ENCODE data around the gene FADD.
"Not testable (repeated sequence)": the region's sequence is repeated elsewhere in the genome, so short reads cannot be mapped to it uniquely, and the experiment has no call there.

FADD gene

DNA sequence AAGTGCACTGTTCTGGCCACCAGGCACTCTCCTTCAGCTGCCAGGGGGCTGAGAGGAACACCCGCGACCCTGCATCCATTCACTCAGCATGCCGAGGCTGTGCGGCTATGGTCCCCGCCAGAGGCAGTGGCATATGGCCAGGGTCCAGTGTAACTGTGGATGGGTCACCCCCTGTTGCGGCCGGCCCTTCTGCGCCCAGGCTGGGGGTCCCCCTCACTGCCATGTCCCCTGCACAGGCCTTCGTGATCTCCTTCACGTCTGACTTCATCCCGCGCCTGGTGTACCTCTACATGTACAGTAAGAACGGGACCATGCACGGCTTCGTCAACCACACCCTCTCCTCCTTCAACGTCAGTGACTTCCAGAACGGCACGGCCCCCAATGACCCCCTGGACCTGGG, 20.8 kb upstream of the FADD start:
- no peak for DNase-seq (ENCODE audit: low spot score)

DNA sequence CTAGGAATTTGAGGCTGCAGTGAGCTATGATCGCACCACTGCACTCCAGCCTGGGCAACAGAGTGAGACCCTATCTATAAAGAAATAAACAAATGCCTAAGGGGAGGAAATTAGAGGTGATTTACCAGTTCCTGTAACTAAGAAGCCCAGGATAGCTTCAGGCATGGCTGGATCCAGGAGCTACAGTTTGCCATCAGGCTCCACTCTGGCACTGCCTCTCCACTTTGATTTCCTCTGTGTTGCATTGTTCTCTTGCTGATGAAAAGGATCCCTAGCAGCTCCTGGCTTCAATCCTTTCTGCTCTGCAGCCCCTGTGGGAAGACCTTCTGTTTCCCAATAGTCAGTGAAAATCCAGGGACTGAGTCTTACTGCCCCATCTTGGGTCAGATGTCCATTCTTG, 20.1 kb upstream of the FADD start:
- DNase-seq (ENCODE audit: low spot score) = no peak

DNA sequence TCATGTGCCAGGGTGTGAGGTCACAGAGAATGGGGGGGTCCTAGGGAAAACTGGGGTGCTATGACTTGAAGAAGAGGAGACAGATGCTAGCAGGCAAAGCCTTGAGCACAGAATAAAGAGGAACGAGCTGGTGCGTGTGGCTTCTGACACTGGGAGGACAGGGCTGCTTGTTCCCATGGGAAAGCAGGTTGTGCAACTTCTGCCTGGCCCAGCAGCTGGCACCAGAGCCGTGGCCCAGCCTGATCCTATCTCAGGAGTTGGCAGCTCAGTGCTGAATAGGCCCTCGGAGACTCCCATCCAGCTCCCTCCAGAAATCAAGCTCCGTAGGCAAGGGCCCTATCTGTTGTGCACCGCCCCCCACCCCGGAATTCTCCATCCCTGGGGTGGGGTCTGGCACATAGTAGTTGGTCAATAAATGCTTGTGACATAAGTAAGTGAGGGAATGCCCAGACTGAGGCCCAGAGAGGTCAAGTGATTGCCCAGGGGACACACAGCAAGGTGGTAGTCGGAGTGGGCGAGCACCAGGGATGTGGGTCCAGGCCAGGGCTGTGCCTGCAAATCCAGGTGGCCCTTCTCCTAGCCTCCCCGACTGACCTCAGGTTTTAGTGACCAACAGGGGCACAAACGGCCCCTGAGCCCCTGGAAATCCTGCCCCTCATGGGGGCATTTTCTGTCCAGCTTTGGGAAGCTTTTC, 19.5 kb upstream of the FADD start:
- no peak for DNase-seq (ENCODE audit: low spot score)

DNA sequence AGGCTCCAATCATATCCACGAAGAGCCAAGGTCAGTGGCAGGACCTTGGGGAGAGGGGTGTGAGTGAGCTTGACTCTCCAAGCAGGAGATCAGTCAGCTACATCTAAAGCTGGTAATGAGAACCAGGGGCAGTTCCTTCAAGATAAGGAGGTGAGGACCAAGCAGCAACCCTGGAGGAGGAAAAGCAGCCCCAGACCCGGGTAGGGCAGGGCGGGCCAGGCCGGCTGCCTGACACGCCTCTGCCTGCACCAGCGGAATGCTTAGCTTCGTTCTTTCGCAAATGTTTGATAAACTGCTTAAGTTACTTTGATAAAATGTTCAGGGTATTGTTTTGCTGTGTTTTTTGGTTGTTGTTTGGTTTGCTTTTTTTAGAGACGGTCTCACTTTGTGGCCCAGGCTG, 18.7 kb upstream of the FADD start:
- DNase-seq (ENCODE audit: low spot score) = no peak

DNA sequence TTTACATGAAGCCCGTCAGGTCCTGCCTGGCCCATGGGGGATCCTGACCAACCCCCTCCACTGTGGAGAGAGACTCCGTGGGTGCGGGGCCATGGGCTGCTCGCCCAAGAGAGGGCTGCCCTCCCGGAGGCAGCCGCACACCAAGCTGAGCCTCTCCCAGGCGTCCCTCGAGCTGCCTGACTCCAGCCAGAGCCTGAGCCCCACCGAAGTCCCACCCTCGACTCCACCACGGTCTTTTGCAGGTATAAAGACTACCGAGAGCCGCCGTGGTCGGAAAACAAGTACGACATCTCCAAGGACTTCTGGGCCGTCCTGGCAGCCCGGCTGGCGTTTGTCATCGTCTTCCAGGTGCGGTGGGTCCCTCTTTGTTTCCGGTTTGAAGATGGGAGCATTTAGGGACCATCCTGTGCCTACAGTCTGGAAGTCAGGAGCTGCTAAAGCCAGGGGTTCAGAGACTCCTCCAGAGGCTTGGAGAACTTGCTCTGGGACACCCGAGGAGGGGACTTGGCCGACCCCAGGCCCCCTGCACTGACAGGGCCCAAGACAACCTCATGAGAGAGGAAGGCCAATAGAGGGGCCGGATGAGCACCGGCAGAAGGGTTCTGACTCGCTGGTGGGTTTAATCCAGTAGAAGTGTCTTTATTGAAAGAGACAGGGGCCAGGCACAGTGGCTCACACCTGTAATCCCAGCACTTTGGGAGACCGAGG, 17.6 kb upstream of the FADD start:
- DNase-seq (ENCODE audit: low spot score) = no peak

DNA sequence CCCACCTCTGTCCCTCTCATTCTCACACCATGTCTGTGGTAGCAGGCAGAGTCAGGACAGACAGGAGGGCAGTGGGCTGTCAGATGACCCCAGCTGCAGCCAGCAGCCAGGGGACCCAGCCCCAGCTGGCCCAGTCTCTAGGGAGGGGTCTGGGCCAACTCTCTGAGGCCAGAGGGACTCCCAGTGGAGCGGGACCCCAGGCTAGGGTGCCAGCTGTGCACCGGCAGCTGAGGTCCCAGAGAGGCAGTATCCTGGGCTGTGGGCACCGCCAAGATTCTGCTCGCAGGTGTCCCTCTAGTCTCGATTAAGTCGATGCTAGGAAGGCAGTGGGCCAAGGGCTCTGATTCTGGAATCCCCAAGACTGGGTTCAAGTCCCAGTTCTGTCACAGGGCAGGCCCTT, 16.7 kb upstream of the FADD start:
- no peak for DNase-seq (ENCODE audit: low spot score)

DNA sequence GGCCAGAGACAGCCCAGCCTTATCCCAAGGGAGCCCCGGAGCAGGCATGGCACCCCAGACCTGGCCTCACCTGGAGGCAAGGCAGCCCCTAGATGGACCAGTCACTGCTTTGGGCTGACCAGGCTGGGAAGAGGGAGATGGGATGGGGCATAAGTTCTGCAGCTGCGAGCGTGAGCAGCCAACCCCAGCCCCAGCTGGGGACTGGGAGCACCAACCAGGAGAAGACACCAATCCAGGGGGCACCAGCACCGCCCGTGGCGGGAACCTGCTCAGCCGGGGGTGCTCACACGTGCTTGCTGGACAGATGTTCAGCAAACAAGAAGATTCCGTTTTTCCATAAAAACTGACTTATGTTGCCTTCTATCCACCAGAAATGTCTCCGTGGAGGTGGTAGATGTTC, 16.2 kb upstream of the FADD start:
- DNase-seq (ENCODE audit: low spot score) = no peak

DNA sequence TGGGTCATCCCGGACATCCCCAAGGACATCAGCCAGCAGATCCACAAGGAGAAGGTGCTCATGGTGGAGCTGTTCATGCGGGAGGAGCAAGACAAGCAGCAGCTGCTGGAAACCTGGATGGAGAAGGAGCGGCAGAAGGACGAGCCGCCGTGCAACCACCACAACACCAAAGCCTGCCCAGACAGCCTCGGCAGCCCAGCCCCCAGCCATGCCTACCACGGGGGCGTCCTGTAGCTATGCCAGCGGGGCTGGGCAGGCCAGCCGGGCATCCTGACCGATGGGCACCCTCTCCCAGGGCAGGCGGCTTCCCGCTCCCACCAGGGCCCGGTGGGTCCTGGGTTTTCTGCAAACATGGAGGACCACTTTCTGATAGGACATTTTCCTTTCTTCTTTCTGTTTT, 15.3 kb upstream of the FADD start:
- no peak for DNase-seq (ENCODE audit: low spot score)

DNA sequence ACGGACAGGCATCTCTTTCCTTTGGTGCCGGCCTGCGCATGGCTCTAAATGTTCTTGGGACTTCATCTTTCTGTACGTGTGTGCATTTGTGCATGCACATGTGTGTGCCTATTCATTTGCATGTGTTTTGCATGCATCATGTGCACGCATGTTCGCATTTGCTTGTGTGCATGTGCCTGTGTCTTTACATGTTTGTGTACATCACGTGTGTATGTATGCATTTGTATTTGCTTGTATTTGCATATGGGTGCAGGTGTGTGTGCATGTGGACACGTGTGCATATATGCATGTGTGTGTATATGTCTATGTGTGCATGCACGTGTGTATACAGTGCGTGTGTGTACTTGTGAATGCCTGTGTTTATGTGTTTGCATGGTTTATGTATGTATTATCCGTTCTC, 13.5 kb upstream of the FADD start:
- DNase-seq (ENCODE audit: low spot score) = no peak

DNA sequence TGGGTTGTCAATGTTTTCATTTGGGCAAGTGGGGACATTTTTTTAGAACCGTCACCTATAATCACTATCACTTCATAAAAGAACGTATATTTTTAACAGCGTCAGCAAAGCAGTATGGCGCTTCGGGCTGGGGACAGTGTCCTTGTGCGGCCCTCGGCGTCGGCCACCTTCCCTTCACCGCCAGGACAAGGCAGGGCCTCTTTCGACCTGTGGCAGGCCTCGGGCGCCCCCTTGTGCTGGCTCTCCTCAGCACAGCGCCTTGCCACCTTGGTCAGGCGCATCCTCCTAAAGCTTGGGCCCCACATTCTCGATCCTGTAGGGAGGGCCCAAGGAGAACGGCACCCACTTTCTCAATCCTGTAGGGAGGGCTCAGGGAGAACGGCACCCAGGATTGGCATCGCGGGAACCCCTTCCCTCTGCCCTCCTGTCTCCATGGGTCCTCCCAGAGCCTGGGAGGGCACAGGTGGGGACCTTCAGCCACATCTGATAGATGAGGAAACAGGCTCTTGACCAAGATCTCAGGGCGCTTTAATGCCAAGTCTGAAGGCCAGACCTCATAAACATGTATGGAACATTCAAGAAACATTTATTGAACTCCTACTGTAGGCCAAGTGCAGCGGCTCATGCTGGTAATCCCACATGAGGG, 11.5 kb upstream of the FADD start:
- peak; percentile 86 for DNase-seq (ENCODE audit: low spot score)

DNA sequence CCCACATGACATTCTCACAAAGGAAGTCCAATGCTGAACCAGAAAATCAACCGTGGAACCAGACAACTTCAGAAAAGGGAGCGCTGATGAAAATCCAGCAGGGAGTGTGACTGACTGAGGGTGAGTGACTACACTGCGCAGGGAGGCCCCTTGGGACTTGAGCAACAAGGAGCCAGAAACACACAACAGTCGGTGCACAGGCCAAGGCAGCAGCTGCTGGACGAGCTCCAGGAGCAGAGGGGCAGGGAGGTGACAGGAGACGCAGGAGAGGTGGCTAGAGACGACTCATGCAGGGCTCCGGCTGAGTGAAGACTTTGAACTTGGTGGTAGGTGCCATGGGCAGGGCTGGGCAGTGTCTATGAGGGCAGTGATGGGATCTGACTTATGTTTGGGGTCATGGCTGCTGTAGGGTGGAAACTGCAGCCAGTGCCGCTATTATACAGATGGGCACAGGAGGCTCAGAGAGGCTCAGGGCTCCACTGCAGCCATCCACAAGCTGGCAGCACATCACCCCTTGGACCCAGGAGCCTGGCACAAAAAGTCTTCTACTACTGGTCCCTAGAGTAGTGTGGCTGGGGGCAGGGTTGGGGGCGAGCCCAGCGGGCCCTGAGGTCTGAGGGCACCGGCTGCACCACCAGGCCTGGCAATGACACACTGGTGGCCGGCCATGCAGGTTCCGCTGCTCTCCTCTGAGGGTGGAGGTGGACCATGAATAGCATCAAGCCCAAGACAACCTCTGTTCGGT, 10.3 kb upstream of the FADD start:
- no peak for DNase-seq (ENCODE audit: low spot score)

DNA sequence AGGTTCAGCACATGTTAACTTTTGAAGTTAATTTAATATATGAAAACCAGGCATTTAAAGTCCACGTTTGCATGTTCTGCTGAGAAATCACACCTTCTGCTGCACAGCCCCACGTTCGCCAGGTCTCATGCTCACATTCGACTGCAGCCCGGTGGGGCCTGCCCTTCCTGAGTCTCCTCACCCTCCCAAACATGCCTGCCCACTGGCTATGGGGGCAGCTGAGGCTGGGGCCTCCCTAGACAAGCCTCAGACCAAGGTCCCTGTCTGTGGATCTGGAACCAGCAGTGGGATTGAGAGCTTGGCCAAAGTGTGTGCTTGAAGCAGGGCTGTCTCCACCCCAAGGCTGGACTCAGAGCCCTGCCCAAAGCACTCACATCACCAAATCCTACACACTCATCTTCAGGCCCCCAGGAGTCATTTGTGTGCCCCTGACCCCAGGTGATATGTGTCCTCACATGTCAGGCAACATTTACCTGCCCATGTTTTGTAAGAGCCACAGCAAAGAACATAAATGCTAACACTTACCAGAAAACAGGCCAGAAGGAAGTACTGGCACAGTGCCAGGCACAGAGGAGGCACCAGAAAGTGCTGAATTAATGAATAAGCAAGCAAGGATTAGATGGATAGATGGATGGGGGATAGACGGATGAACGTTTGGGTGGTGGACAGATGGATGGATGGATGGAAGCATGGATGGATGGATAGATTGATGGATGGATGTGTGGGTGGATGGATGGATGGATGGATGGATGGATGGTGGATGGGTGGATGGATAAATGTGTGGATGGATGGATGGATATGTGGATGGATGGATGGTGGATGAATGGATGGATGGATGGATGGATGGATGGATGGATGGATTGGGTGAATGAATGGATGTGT, 9.4 kb upstream of the FADD start:
- no peak for DNase-seq (ENCODE audit: low spot score)

DNA sequence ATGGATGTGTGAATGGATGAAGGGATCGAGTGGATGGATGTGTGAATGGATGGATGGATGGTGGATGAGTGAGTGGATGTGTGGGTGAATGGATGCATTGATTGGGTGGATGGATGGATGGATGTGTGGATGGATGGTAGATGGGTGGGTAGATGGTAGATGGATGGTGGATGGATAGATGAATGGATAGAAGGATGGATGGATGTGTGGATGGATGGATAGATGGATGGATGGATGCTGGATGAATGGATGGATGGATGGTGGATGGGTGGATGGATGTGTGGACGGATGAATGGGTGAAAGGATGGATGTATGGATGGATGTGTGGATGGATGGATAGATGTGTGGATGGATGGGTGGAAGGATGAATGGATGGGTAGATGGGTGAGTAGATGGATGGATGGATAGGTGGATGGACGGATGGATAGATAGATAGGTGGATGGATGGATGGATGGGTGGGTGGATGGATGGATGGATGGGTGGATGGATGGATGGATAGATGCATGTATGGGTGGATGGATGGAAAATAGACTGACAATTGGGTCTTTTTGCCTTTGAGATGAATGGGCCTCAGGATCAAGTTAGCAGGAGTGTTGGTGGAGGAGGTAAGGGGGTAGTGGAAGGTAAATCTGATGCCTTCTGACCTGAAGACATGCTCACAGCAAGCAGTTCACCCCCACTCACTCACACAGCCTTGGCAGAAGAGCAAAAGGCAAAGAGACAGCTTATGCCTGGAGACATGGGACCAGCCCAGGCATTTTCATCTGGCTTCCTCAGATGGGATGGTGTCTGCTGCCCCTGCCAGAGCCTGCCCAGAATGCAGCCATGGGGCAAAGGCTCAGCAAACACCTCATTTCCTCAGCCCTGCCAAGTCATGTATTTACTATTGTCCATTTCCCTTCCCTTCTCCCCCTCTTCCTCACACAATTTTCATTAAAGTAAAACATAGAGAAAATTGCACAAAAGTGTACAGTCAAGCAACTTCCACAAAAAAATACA, 8.0 kb upstream of the FADD start:
- no peak for DNase-seq (ENCODE audit: low spot score)

DNA sequence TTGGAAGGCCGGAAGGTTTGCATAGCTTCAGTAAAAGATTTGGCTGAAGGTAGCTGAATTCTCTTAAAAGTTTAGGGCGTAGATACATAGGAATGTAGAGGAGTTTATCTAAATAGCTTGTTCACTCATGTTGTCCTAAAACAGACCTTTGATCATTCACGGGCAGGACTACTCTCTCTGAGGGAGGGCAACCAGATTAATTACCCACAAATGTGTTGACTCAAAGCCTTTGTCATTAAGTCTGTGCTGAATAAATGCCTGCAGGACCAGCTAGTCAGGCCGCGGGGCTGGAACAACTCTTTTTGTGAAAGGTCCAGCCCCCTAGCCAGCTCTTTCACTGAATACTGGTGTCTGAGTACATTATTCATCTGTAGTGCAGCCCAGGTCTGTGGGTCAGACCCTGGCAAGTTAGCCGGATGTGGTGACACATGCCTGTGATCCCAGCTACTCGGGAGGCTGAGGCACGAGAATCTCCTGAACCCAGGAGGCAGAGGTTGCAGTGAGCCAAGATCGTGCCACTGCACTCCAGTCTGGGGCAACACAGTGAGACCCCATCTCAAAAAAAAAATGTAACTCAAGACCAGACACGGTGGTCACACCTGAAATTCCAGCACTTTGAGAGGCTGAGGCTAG, 2.8 kb upstream of the FADD start:
- DNase-seq (ENCODE audit: low spot score) = no peak

DNA sequence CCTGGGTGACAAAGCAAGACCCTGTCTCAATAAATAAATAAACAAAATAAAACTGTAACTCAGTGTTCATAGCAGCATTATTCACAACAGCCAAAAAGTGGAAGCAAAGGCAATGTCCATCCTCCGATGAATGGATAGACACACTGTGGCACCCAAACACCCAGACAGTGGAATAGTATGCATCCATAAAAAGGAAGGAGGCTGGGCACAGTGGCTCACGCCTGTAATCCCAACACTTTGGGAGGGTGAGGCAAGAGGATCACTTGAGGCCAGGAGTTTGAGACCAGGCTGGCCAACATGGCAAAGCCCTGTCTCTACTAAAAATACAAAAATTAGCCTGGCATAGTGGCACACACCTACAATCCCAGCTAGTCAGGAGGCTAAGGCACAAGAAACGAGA, 2.0 kb upstream of the FADD start:
- DNase-seq (ENCODE audit: low spot score) = not testable (repeated sequence)

DNA sequence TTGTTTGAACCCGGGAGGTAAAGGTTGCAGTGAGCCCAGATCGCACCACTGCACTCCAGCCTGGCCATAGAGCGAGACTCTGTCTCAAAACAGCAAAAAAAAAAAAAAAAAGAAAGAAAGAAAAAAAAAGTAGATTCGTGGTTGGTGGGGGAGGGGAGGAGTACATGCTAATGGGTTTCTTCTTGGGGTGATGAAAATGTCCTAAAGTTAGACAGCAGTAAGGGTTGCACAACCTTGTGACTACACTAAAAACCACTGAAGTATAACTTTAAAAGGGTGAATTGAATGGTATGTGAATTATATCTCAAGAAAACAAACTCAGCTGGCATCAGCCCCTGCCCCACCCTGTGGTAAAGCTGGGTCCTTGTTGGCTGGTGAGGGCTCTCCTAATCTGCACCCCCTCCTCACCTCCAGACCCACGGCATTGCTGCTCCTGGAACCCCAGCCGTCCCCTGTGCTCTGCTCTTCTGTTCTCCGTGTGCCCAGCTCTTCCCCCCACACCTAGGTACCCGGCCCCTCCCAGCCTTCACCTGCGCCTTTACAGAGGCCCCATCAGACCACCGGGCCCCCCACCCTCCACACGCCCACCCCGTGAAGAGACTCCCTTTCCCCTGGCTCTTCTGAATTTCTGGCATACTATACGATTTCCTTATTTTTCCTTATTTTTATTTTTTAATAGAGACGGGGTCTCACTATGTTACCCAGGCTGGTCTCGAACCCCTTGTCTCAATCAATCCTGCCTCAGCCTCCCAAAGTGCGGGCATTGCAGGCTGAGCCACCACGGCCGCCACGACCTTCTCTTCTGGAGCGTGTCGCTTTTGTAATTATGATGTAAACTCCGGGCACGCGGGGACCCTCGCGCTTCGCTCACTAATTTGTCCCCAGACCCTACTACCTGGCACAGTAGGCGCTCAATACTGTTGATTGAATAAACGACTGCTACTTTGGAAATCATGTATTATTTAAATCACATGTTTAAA, 924 bp upstream of the FADD start:
- no peak for DNase-seq (ENCODE audit: low spot score)

DNA sequence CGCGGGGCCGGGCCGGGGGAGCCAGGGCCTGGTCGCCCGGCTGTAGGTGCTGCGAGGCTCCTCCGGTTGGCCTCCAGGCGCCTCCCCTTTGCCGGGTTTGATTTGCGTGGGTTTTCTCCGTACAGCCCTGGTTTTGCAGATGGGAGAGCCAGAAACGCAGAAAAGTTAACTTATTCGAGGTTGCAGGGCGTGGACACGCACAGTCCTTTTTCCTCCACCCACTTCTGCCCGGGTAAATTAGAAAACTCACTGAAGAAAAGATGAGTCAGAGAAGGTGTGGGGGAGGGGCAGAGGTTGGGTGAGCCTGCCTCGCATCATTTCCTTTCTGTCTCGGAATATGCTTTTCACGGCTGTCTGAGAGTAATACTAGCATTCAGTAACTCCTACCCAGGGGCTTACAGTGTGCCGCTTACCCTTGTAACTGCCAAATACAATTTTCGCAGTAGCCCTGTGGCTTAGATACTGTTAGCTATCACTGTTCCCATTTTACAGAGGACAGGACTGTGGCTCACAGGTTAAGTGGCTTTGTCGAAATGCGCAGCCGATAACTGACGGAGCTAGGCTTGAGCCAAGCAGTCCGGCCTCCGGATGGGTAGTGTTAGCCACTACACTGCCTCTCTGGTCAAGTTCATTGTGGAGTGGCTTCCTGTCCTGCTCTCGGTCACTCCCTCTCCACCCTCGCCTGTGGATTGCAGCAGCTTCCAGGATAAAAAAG, 812 bp downstream of the FADD start:
- DNase-seq (ENCODE audit: low spot score) = peak; percentile 80

DNA sequence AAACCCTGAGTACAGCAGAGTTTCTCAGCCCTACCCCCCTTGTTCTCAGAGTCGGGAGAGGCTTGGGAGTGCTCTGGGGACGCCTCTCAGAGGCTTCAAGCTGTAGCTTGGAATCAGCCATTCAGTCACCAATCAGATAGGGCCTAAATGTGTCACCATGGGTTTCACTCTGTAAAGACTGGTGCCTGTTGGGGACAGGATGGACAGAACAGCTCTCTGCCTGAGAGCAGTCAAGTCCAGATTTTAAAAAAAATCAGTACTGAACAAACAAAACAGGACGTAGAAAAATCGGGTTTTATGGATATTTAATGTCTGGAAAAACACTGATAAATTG, 1.3 kb downstream of the FADD start:
- DNase-seq (ENCODE audit: low spot score) = no peak

Measured in AG20443 (cell line).